ENCODE results near the gene SUN2.

SUN2 gene

GRCh38 chr22:38750104-38750503 is 5.7 kb downstream of the SUN2 start:
- H3K9ac ChIP-seq (ENCODE audit: low read length) = no peak overlapping the region
- H3K36me3 ChIP-seq (replicated peaks; ENCODE audit: low read depth, low read length) = peaks cover 72% of the 10 kb centered on the region
- peaks cover 16% of the 10 kb centered on the region for H3K79me2 ChIP-seq (ENCODE audit: low read length)
- no peak overlapping the region for H2AFZ ChIP-seq (ENCODE audit: low read depth, low read length)
- H3K4me3 ChIP-seq (ENCODE audit: low read length) = no peak overlapping the region
- no peaks in the 10 kb centered on the region for H3K9me3 ChIP-seq (ENCODE audit: insufficient read depth, low read length)
- no peak overlapping the region for H3K27ac ChIP-seq (ENCODE audit: low read length)
- TF ChIP-seq CTCF (IDR thresholded peaks at IDR 0.05; ENCODE audit: low read depth, low read length) (no peak), EZH2phosphoT487 (IDR thresholded peaks at IDR 0.05; ENCODE audit: low read depth) (no peak)
- peaks cover 6% of the 10 kb centered on the region for H4K20me1 ChIP-seq (ENCODE audit: insufficient read depth, low read length)
- peaks cover 21% of the 10 kb centered on the region for H3K4me1 ChIP-seq (ENCODE audit: low read length)
- no peak overlapping the region for H3K4me2 ChIP-seq (ENCODE audit: low read length)
- H3K27me3 ChIP-seq (ENCODE audit: low read depth, low read length) = no peaks in the 10 kb centered on the region

GRCh38 chr22:38748487-38749136 is 7.2 kb downstream of the SUN2 start:
- Histone ChIP-seq H3K4me3 (ENCODE audit: low read length) (no peak overlapping the region), H3K27me3 (ENCODE audit: low read depth, low read length) (no peaks in the 10 kb centered on the region), H3K27ac (ENCODE audit: low read length) (no peak overlapping the region), H3K9me3 (ENCODE audit: insufficient read depth, low read length) (no peaks in the 10 kb centered on the region), H3K36me3 (replicated peaks; ENCODE audit: low read depth, low read length) (peaks cover 74% of the 10 kb centered on the region), H3K79me2 (ENCODE audit: low read length) (peaks cover 3% of the 10 kb centered on the region), H4K20me1 (ENCODE audit: insufficient read depth, low read length) (no peaks in the 10 kb centered on the region), H3K4me1 (ENCODE audit: low read length) (peaks cover 11% of the 10 kb centered on the region), H2AFZ (ENCODE audit: low read depth, low read length) (no peak overlapping the region), H3K4me2 (ENCODE audit: low read length) (no peak overlapping the region), H3K9ac (ENCODE audit: low read length) (no peak overlapping the region)
- no peak for TF ChIP-seq EZH2phosphoT487 (IDR thresholded peaks at IDR 0.05; ENCODE audit: low read depth)
- TF ChIP-seq CTCF (IDR thresholded peaks at IDR 0.05; ENCODE audit: low read depth, low read length) = no peak

- Histone ChIP-seq H3K36me3 (replicated peaks; ENCODE audit: low read depth, low read length) (peaks cover 74% of the 10 kb centered on the region), H4K20me1 (ENCODE audit: insufficient read depth, low read length) (no peaks in the 10 kb centered on the region; the same call in 1 of the 2 replicates), H3K79me2 (ENCODE audit: low read length) (no peaks in the 10 kb centered on the region), H3K27ac (ENCODE audit: low read length) (no peak overlapping the region), H3K9me3 (ENCODE audit: insufficient read depth, low read length) (no peaks in the 10 kb centered on the region), H2AFZ (ENCODE audit: low read depth, low read length) (no peak overlapping the region), H3K4me2 (ENCODE audit: low read length) (no peak overlapping the region), H3K4me1 (ENCODE audit: low read length) (no peaks in the 10 kb centered on the region), H3K27me3 (ENCODE audit: low read depth, low read length) (no peaks in the 10 kb centered on the region), H3K9ac (ENCODE audit: low read length) (no peak overlapping the region), H3K4me3 (ENCODE audit: low read length) (no peak overlapping the region)
- TF ChIP-seq CTCF (IDR thresholded peaks at IDR 0.05; ENCODE audit: low read depth, low read length) = no peak
- no peak for TF ChIP-seq EZH2phosphoT487 (IDR thresholded peaks at IDR 0.05; ENCODE audit: low read depth)
These were observed 9.9 kb downstream of the SUN2 start for GRCh38 chr22:38745676-38746460.

- H4K20me1 ChIP-seq (ENCODE audit: insufficient read depth, low read length) = no peaks in the 10 kb centered on the region; the same call in 1 of the 2 replicates
- no peak overlapping the region for H3K4me3 ChIP-seq (ENCODE audit: low read length)
- no peak overlapping the region for H2AFZ ChIP-seq (ENCODE audit: low read depth, low read length)
- H3K4me1 ChIP-seq (ENCODE audit: low read length) = no peaks in the 10 kb centered on the region
- TF ChIP-seq CTCF (IDR thresholded peaks at IDR 0.05; ENCODE audit: low read depth, low read length) (no peak), EZH2phosphoT487 (IDR thresholded peaks at IDR 0.05; ENCODE audit: low read depth) (no peak)
- H3K27ac ChIP-seq (ENCODE audit: low read length) = no peak overlapping the region
- H3K79me2 ChIP-seq (ENCODE audit: low read length) = no peaks in the 10 kb centered on the region
- H3K36me3 ChIP-seq (replicated peaks; ENCODE audit: low read depth, low read length) = peaks cover 75% of the 10 kb centered on the region
- no peak overlapping the region for H3K4me2 ChIP-seq (ENCODE audit: low read length)
- H3K27me3 ChIP-seq (ENCODE audit: low read depth, low read length) = no peaks in the 10 kb centered on the region
- H3K9ac ChIP-seq (ENCODE audit: low read length) = no peak overlapping the region
- no peaks in the 10 kb centered on the region for H3K9me3 ChIP-seq (ENCODE audit: insufficient read depth, low read length)
These were observed 10.8 kb downstream of the SUN2 start for GRCh38 chr22:38744981-38745380.
